NCI-H345 (cell line): Measurements from ENCODE around the gene CCNQ.

Source experiments
- DNase-seq: peaks from one replicate; lab custom pipeline; 2025; lab: John Stamatoyannopoulos, UW

CCNQ gene

GRCh38 chrX:153539171-153539978 lies 59.6 kb downstream of the CCNQ start:
- peak; percentile 18 for DNase-seq

- DNase-seq, result no peak
Observed at GRCh38 chrX:153538424-153538823, 60.5 kb downstream of the CCNQ start.
